ENCODE data around the gene PFKL. TPM values are rescaled to one million over a fixed set of nuclear protein-coding genes. Genes with fewer than 3 reads are reported as not detected.

The PFKL gene
- total and polyA plus RNA-seq, 2 experiments from 2014 or later = 40.3 to 106 TPM

DNA sequence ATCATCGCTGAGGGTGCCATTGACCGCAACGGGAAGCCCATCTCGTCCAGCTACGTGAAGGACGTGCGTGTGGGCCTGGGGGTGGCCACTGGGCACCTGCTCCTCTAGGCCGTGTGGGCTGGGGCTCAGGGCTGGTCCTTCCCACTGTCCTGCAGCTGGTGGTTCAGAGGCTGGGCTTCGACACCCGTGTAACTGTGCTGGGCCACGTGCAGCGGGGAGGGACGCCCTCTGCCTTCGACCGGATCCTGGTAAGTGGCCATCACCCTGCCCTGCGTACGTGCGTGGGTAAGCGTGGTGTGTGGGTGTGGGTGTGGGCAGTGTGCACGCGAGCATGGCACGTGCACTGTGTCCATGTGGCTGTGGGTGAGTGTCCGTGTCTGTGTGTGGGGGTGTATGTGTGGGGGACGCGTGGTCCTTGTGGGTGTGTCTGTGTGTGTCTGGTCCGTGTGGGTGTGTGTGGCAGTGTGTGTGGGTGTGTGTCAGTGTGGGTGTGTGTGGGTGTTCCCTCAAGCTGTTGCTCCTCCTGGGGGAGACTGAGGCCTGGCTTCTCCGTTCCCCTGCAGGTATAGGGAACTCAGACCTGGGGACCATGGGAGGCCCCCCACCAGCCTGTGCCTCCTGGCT is 16.5 kb downstream of the PFKL start (continued):
- TF ChIP-seq, protein P1, sequence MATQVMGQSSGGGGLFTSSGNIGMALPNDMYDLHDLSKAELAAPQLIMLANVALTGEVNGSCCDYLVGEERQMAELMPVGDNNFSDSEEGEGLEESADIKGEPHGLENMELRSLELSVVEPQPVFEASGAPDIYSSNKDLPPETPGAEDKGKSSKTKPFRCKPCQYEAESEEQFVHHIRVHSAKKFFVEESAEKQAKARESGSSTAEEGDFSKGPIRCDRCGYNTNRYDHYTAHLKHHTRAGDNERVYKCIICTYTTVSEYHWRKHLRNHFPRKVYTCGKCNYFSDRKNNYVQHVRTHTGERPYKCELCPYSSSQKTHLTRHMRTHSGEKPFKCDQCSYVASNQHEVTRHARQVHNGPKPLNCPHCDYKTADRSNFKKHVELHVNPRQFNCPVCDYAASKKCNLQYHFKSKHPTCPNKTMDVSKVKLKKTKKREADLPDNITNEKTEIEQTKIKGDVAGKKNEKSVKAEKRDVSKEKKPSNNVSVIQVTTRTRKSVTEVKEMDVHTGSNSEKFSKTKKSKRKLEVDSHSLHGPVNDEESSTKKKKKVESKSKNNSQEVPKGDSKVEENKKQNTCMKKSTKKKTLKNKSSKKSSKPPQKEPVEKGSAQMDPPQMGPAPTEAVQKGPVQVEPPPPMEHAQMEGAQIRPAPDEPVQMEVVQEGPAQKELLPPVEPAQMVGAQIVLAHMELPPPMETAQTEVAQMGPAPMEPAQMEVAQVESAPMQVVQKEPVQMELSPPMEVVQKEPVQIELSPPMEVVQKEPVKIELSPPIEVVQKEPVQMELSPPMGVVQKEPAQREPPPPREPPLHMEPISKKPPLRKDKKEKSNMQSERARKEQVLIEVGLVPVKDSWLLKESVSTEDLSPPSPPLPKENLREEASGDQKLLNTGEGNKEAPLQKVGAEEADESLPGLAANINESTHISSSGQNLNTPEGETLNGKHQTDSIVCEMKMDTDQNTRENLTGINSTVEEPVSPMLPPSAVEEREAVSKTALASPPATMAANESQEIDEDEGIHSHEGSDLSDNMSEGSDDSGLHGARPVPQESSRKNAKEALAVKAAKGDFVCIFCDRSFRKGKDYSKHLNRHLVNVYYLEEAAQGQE (IDR thresholded peaks at IDR 0.05; ENCODE audit: unreplicated experiment) = no peak
- TF ChIP-seq, protein P2, sequence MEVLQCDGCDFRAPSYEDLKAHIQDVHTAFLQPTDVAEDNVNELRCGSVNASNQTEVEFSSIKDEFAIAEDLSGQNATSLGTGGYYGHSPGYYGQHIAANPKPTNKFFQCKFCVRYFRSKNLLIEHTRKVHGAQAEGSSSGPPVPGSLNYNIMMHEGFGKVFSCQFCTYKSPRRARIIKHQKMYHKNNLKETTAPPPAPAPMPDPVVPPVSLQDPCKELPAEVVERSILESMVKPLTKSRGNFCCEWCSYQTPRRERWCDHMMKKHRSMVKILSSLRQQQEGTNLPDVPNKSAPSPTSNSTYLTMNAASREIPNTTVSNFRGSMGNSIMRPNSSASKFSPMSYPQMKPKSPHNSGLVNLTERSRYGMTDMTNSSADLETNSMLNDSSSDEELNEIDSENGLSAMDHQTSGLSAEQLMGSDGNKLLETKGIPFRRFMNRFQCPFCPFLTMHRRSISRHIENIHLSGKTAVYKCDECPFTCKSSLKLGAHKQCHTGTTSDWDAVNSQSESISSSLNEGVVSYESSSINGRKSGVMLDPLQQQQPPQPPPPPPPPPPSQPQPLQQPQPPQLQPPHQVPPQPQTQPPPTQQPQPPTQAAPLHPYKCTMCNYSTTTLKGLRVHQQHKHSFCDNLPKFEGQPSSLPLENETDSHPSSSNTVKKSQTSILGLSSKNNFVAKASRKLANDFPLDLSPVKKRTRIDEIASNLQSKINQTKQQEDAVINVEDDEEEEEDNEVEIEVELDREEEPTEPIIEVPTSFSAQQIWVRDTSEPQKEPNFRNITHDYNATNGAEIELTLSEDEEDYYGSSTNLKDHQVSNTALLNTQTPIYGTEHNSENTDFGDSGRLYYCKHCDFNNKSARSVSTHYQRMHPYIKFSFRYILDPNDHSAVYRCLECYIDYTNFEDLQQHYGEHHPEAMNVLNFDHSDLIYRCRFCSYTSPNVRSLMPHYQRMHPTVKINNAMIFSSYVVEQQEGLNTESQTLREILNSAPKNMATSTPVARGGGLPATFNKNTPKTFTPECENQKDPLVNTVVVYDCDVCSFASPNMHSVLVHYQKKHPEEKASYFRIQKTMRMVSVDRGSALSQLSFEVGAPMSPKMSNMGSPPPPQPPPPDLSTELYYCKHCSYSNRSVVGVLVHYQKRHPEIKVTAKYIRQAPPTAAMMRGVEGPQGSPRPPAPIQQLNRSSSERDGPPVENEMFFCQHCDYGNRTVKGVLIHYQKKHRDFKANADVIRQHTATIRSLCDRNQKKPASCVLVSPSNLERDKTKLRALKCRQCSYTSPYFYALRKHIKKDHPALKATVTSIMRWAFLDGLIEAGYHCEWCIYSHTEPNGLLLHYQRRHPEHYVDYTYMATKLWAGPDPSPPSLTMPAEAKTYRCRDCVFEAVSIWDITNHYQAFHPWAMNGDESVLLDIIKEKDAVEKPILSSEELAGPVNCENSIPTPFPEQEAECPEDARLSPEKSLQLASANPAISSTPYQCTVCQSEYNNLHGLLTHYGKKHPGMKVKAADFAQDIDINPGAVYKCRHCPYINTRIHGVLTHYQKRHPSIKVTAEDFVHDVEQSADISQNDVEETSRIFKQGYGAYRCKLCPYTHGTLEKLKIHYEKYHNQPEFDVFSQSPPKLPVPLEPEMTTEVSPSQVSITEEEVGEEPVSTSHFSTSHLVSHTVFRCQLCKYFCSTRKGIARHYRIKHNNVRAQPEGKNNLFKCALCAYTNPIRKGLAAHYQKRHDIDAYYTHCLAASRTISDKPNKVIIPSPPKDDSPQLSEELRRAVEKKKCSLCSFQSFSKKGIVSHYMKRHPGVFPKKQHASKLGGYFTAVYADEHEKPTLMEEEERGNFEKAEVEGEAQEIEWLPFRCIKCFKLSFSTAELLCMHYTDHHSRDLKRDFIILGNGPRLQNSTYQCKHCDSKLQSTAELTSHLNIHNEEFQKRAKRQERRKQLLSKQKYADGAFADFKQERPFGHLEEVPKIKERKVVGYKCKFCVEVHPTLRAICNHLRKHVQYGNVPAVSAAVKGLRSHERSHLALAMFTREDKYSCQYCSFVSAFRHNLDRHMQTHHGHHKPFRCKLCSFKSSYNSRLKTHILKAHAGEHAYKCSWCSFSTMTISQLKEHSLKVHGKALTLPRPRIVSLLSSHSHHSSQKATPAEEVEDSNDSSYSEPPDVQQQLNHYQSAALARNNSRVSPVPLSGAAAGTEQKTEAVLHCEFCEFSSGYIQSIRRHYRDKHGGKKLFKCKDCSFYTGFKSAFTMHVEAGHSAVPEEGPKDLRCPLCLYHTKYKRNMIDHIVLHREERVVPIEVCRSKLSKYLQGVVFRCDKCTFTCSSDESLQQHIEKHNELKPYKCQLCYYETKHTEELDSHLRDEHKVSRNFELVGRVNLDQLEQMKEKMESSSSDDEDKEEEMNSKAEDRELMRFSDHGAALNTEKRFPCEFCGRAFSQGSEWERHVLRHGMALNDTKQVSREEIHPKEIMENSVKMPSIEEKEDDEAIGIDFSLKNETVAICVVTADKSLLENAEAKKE (CRISPR knock-in tag; IDR thresholded peaks at IDR 0.05) = no peak
- no peak for TF ChIP-seq NANOG (IDR thresholded peaks at IDR 0.05; ENCODE audit: borderline replicate concordance)

DNA sequence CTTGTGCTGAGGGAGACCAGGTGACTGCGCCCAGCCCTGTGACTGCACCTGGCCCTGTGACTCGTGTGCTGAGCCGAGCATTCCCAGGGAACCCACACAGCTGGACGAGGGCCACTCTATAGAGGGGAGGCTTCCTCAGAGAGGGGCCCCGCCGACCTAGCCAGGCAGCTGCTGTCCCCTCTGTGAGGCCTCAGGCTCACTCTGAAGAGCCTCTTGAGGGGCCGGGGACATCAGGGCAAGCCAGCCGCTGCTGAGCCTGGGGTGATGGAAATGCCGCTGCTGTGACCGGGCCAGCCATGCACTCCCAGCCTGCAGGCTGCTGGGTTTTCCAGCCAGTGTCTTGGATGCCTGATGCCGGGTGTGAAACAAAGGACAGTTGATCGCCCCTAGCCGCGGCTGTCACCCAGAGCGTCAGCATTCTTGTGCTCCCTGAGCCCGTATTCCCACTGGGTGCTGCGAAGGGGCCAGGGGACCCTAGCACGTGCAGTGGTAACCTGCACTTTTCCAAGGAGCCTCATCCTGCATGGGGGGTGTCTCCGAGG is 17.5 kb downstream of the PFKL start:
- no peaks in the 10 kb centered on the region for H3K9me2 ChIP-seq (ENCODE audit: insufficient read depth)
- Mint-ChIP-seq H3K4me1 (no peaks in the 10 kb centered on the region), H3K9me3 (no peaks in the 10 kb centered on the region), H3K36me3 (ENCODE audit: low read depth) (no peaks in the 10 kb centered on the region; the same call in 2 of the 3 replicates), H3K27me3 (ENCODE audit: insufficient read depth, low read depth, poor library complexity) (peaks cover 1% of the 10 kb centered on the region), H3K27ac (no peak overlapping the region), H3K4me3 (no peak overlapping the region)
- H3K79me2 ChIP-seq (replicated peaks; ENCODE audit: insufficient read depth) = no peaks in the 10 kb centered on the region
- no peak overlapping the region for H2AFZ ChIP-seq
- no peak overlapping the region for H3K4me3 ChIP-seq
- H3K36me3 ChIP-seq (ENCODE audit: insufficient read depth) = no peaks in the 10 kb centered on the region
- H3K27me3 ChIP-seq (ENCODE audit: insufficient read depth) = no peaks in the 10 kb centered on the region
- ATAC-seq (no peak), DNase-seq (ENCODE audit: low spot score) (no peak)
- no peak overlapping the region for H3K4me2 ChIP-seq
- no peaks in the 10 kb centered on the region for H3K4me1 ChIP-seq (ENCODE audit: insufficient read depth)
- H3F3A ChIP-seq (replicated peaks; ENCODE audit: low read depth) = no peaks in the 10 kb centered on the region
- no peak overlapping the region for H3K27ac ChIP-seq (ENCODE audit: low read depth)
- no peaks in the 10 kb centered on the region for H4K20me1 ChIP-seq (replicated peaks; ENCODE audit: insufficient read depth)
- TF ChIP-seq JUNB (IDR thresholded peaks at IDR 0.05; ENCODE audit: unreplicated experiment) (no peak), ZNF331 (CRISPR knock-in tag; IDR thresholded peaks at IDR 0.05; ENCODE audit: low read depth) (no peak), STAT1 (IDR thresholded peaks at IDR 0.05; ENCODE audit: unreplicated experiment) (no peak), EZH2 (IDR thresholded peaks at IDR 0.05; ENCODE audit: low read depth, unreplicated experiment) (no peak), EZH2phosphoT487 (IDR thresholded peaks at IDR 0.05; ENCODE audit: unreplicated experiment) (no peak), CREB1 (CRISPR knock-in tag; IDR thresholded peaks at IDR 0.05; ENCODE audit: low read depth) (no peak)
- TF ChIP-seq, protein P1 (IDR thresholded peaks at IDR 0.05; ENCODE audit: unreplicated experiment) = no peak
- TF ChIP-seq, protein P3, sequence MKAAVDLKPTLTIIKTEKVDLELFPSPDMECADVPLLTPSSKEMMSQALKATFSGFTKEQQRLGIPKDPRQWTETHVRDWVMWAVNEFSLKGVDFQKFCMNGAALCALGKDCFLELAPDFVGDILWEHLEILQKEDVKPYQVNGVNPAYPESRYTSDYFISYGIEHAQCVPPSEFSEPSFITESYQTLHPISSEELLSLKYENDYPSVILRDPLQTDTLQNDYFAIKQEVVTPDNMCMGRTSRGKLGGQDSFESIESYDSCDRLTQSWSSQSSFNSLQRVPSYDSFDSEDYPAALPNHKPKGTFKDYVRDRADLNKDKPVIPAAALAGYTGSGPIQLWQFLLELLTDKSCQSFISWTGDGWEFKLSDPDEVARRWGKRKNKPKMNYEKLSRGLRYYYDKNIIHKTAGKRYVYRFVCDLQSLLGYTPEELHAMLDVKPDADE (IDR thresholded peaks at IDR 0.05) = no peak
